ENCODE results near the gene PDSS1. TPM values are rescaled to one million over a fixed set of nuclear protein-coding genes. Genes with fewer than 3 reads are reported as not detected.

Gene PDSS1
- total and polyA plus RNA-seq, 2 of the 4 experiments (the other 2 are of a cell fraction), result 9.7 to 13.2 TPM

DNA sequence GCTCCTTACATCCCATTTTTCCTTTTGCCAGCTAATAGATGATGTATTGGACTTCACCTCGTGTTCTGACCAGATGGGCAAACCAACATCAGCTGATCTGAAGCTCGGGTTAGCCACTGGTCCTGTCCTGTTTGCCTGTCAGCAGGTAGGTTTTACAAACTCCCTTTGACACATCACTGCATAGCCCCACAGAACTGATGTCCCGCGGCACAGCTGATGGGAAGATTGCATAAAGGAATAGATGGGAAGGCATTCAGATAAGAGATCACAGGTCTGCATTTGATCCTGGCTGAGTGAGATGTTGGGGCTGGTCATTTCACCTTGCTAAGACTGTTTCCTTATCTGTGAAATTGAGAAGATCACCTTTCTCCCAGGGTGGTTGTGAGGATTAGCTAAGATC, 37.9 kb downstream of the PDSS1 start:
- Histone ChIP-seq H3K9ac (ENCODE audit: low read depth, low read length) (no peak overlapping the region), H2AFZ (replicated peaks; ENCODE audit: low read length, poor library complexity) (no peak overlapping the region), H3K23ac (ENCODE audit: low read depth, low read length) (no peak overlapping the region), H2BK15ac (ENCODE audit: low read depth, low read length) (no peak overlapping the region), H4K20me1 (ENCODE audit: insufficient read depth, low read length) (no peaks in the 10 kb centered on the region; the same call in 1 of the 2 replicates), H3K27ac (ENCODE audit: insufficient read depth, low read length) (no peak overlapping the region), H3K4me2 (ENCODE audit: low read depth, low read length) (no peak overlapping the region), H3K4me1 (ENCODE audit: control insufficient read depth, insufficient read depth, low read length) (no peaks in the 10 kb centered on the region), H3K56ac (ENCODE audit: extremely low read depth, insufficient read depth, low read length) (no peak overlapping the region), H4K8ac (ENCODE audit: low read depth in 2 of 2, low read length in 2 of 2) (no peak overlapping the region), H3K18ac (ENCODE audit: low read depth, low read length) (no peak overlapping the region), H2BK120ac (ENCODE audit: low read depth, low read length) (no peak overlapping the region), H2AK9ac (replicated peaks; ENCODE audit: low read depth, low read length, poor library complexity) (no peak overlapping the region), H3K9me1 (ENCODE audit: insufficient read depth, low read length) (no peaks in the 10 kb centered on the region; the same call in 1 of the 2 replicates), H3K9me3 (ENCODE audit: control insufficient read depth, insufficient read depth, low read length) (no peaks in the 10 kb centered on the region), H3K14ac (replicated peaks; ENCODE audit: low read depth, low read length) (no peak overlapping the region), H3K79me1 (ENCODE audit: low read depth in 1 of 2, low read length in 2 of 2) (no peaks in the 10 kb centered on the region), H2BK20ac (ENCODE audit: low read depth, low read length) (no peak overlapping the region), H3K4me3 (ENCODE audit: insufficient read depth, low read depth, low read length) (no peak overlapping the region), H2AK5ac (ENCODE audit: low read depth, low read length) (no peak overlapping the region), H4K91ac (ENCODE audit: insufficient read depth, low read depth, low read length) (no peak overlapping the region), H4K5ac (ENCODE audit: low read depth, low read length) (no peak overlapping the region), H2BK5ac (ENCODE audit: low read depth, low read length, poor library complexity, severe bottlenecking) (no peak overlapping the region), H3K4ac (ENCODE audit: low read depth, low read length) (no peak overlapping the region), H3K27me3 (ENCODE audit: control insufficient read depth, insufficient read depth, low read length) (no peaks in the 10 kb centered on the region), H3K36me3 (ENCODE audit: control insufficient read depth, insufficient read depth, low read length) (peaks cover 20% of the 10 kb centered on the region)
- DNase-seq (no peak), ATAC-seq (ENCODE audit: low read depth) (no peak)
- CTCF ChIA-PET, result interaction anchor here (0.6 to 0.8 kb wide), 2 partner anchors 9 to 10 kb away, joined by 3 to 7 read pairs; no protein-coding TSS in a partner anchor
- in situ Hi-C loops (cut with MboI; ENCODE audit: low sequenced_read_pairs), result no loop called here
- POLR2A ChIA-PET (ENCODE audit: unreplicated experiment), result no interaction called here
- TF ChIP-seq BHLHE40 (IDR thresholded peaks at IDR 0.05; ENCODE audit: low read depth, low read length) (no peak), MAZ (IDR thresholded peaks at IDR 0.05; ENCODE audit: borderline replicate concordance, low read depth, low read length) (no peak), FOS (IDR thresholded peaks at IDR 0.05; ENCODE audit: low read depth, low read length) (no peak), CHD1 (IDR thresholded peaks at IDR 0.05; ENCODE audit: low read depth, low read length) (no peak), CEBPB (IDR thresholded peaks at IDR 0.05; ENCODE audit: low read depth, low read length) (no peak), RAD21 (IDR thresholded peaks at IDR 0.05; ENCODE audit: low read length) (no peak), MXI1 (IDR thresholded peaks at IDR 0.05; ENCODE audit: borderline replicate concordance, low read depth, low read length) (no peak), NFE2L2 (IDR thresholded peaks at IDR 0.05; ENCODE audit: low read depth, low read length) (no peak), SMC3 (IDR thresholded peaks at IDR 0.05; ENCODE audit: low read depth, low read length) (no peak), POLR2A (IDR thresholded peaks at IDR 0.05; ENCODE audit: low read depth, low read length) (no peak), MAFK (IDR thresholded peaks at IDR 0.05; ENCODE audit: low read depth, low read length) (no peak), RFX5 (IDR thresholded peaks at IDR 0.05; ENCODE audit: low read depth, low read length) (no peak), RCOR1 (IDR thresholded peaks at IDR 0.05; ENCODE audit: insufficient replicate concordance, low read length) (no peak)
- TF ChIP-seq, protein P1, sequence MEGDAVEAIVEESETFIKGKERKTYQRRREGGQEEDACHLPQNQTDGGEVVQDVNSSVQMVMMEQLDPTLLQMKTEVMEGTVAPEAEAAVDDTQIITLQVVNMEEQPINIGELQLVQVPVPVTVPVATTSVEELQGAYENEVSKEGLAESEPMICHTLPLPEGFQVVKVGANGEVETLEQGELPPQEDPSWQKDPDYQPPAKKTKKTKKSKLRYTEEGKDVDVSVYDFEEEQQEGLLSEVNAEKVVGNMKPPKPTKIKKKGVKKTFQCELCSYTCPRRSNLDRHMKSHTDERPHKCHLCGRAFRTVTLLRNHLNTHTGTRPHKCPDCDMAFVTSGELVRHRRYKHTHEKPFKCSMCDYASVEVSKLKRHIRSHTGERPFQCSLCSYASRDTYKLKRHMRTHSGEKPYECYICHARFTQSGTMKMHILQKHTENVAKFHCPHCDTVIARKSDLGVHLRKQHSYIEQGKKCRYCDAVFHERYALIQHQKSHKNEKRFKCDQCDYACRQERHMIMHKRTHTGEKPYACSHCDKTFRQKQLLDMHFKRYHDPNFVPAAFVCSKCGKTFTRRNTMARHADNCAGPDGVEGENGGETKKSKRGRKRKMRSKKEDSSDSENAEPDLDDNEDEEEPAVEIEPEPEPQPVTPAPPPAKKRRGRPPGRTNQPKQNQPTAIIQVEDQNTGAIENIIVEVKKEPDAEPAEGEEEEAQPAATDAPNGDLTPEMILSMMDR (conservative IDR thresholded peaks at IDR 0.05; ENCODE audit: low read depth, low read length), result no peak
- TF ChIP-seq, protein P2, sequence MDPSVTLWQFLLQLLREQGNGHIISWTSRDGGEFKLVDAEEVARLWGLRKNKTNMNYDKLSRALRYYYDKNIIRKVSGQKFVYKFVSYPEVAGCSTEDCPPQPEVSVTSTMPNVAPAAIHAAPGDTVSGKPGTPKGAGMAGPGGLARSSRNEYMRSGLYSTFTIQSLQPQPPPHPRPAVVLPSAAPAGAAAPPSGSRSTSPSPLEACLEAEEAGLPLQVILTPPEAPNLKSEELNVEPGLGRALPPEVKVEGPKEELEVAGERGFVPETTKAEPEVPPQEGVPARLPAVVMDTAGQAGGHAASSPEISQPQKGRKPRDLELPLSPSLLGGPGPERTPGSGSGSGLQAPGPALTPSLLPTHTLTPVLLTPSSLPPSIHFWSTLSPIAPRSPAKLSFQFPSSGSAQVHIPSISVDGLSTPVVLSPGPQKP (IDR thresholded peaks at IDR 0.05; ENCODE audit: borderline replicate concordance, low read depth, low read length), result no peak
- TF ChIP-seq, protein P3, sequence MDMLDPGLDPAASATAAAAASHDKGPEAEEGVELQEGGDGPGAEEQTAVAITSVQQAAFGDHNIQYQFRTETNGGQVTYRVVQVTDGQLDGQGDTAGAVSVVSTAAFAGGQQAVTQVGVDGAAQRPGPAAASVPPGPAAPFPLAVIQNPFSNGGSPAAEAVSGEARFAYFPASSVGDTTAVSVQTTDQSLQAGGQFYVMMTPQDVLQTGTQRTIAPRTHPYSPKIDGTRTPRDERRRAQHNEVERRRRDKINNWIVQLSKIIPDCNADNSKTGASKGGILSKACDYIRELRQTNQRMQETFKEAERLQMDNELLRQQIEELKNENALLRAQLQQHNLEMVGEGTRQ (IDR thresholded peaks at IDR 0.05; ENCODE audit: low read depth, low read length), result no peak
- no TSS peak for BruUV-seq (replicated peaks)
- dilution Hi-C loops (cut with HindIII; ENCODE audit: low sequenced_read_pairs, unreplicated experiment), result no loop called here
- intact Hi-C loops (cut with micrococcal nuclease), result no loop called here
- 100% methylated on average over 1 of the region's 4 CpGs; no CpG with 5 or more reads in 1 of the 2 experiments for WGBS, 2 experiments (ENCODE audit: extremely low coverage in 2 of 2, insufficient read length in 1 of 2)
